ENCODE measurements around the gene JAKMIP1.

JAKMIP1 gene

GRCh38 chr4:6055436-6055835 is 144.9 kb downstream of the JAKMIP1 start:
- DNase-seq, result no peak

DNA sequence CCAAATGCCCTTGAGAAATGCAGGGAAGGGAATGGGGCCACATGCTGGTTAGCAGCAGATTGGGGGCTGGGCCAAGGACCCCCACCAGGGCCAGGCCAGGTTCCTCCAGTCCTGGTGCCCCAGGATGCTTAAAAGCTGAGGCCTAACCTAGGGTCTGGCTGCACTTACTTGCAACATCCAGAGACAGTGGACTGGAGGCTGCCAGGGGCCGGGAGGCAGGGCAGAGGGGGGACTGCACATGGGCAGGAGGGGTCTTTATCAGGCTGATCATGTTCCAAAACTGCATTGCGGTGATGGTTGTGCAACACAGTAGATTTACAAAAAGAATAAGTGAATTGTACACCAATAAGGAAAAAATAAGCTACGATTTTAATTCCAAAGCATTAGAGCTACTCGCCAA is 145.3 kb downstream of the JAKMIP1 start:
- no peak for DNase-seq

DNA sequence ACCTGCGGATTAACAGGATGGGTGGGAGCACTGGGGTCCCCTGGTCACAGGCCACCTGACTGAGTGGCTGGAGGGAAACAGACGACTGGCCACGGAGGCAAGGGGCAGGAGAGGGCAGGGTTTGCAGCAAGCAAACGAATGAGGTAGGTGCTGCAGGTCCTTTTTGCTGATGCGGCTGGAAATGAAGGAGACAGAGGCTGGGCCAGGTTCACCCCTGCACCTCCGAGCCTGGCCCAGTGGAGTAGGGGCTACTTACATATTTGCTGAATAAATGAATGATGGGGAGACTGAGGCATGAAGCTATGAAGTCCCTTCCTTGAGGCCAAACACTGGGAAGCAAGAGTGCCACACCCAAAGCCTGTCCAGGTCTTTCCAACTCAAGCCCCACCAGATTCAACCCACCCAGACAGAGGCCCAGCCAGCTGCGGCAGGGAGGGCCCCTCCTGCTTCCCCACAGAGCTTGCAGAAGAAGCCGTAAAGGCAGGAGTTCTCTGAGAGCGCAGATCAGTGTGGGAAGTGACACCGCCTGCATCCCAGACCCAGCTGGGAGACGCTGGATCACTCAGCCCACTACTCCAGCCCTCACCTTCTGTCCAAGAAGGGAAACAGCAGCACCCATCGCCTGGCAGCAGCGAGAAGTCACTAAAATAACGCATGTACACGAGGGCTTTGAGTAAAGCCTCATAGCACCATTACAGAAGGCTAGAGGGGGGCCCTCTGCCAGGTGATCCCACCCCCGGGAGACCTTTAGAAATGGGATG is 146.0 kb downstream of the JAKMIP1 start:
- no peak for DNase-seq

- no peak for DNase-seq
Measured at GRCh38 chr4:6052679-6053078, 147.7 kb downstream of the JAKMIP1 start.

DNA sequence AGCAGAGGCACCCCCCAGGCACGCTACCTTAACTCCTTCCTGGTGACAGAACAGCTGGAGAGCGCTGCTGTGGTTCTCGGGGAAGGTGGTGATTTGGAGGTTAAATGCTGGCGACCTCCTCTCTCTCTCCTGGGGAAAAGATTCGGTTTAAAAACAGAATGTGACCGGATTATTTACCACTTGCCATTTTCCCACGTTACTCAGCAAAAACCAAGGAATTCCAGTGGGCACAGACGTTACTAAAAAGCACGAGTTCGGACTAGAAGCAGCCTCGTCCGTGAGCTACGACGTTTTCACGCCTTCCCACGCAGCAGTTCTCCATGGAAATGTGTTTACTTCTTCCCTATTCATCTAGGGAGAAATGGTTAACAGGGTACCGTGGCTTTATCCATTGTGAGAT is 149.8 kb downstream of the JAKMIP1 start:
- DNase-seq, result no peak

DNA sequence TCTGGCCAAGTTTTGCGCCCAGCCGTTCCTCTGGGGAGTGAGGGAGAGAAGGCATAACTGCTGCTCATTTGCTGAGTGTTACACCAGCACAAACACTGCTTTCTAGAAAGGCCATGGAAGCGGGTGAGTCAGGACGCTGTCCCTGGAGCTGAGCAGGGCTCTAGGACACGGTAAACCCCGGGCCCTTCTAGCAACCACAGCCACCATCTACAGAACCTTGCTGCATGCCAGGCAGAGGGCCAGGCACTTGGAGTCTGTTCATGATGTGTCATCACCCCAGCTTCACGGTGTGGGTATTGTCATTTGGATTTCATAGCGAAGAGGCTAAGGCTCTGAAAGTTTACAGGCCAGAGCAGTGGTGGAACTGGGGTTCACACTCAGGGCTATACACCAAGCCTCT is 150.4 kb downstream of the JAKMIP1 start:
- no peak for DNase-seq

DNA sequence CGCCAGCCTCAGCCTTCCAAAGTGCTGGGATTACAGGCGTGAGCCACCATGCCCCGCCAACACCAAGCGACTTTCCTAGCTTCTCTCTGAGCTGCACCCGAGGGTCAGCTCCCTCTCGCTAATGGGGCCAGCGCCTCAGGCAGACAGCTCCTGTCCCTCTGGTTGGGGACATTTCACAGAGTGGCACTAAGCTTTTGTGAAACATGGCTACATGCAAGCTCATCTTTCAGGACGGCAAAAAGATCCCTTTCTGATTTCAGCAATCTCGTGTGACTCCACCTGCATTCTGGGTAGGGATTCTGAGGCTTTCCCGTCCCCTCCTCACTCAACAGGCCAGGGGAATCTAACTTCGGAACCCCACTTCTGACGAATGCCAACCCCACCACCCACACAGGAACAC is 151.1 kb downstream of the JAKMIP1 start:
- DNase-seq, result no peak

GRCh38 chr4:6048537-6048936 is 151.8 kb downstream of the JAKMIP1 start:
- DNase-seq, result no peak

- DNase-seq, result no peak
Measured at GRCh38 chr4:6047130-6047673, 153.1 kb downstream of the JAKMIP1 start.

- DNase-seq, result no peak
Measured at GRCh38 chr4:6046526-6047129, 153.7 kb downstream of the JAKMIP1 start.

DNA sequence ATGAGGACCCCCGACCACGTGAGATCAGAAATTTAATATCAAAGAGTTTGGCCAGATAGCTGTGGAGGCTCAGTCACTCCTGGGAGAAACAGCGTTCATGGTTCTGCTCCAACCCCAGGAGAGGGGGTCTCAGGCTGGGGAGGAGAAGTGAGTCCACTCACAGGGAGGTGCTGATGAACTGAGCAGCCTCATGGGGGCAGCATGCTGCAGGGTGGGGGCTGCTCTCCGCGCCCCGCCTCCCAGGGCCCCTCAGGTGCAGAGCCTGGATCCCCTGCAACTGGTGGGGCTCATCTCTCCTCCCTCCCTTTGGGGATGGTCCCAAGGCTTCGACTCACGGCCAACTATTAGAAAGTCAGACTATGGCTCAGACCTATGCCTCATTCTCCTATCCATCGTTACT is 155.5 kb downstream of the JAKMIP1 start:
- DNase-seq, result no peak

- DNase-seq, result no peak
Measured at GRCh38 chr4:6044276-6044675, 156.1 kb downstream of the JAKMIP1 start.

DNA sequence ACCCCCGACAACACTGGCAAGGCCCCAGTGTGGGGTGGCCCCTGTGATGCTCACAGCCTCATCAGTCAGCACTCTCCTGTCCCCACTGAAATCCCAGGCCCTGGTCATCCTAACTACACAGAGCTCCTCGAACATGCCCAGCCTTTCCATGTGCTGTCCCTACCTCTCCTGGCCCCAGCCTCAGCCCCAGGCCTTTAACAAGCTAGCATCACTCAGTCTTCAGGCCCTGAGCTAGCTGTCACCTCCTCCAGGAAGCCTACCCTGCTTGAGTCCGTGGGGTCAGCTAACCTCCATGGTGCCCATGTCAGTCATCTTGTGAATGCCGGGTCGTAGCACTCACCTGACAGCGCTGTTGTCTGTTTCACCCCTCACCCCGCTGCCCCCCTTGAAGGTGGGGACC is 156.5 kb downstream of the JAKMIP1 start:
- no peak for DNase-seq

- DNase-seq, result no peak
Measured at GRCh38 chr4:6043188-6043587, 157.2 kb downstream of the JAKMIP1 start.

- no peak for DNase-seq
Measured at GRCh38 chr4:6042293-6043063, 157.9 kb downstream of the JAKMIP1 start.

DNA sequence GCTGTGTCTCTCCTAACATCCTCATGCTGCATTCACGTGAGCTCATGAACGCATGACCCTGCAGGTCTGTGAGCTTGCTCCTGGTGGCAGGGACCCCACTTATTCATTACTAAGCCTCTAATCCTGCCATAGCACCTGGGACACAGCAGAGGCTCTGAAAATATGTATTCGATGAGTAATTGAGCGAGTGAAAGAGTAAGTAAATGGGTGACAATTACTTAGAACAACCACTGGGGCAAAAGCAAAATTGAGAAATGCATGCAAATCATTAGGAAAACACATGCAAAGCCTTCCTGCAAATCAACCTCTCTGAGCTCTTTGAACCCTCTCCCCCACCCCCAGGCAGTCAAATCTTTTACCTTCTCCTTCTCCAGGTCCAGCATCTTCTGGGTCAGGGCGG is 158.5 kb downstream of the JAKMIP1 start:
- no peak for DNase-seq

DNA sequence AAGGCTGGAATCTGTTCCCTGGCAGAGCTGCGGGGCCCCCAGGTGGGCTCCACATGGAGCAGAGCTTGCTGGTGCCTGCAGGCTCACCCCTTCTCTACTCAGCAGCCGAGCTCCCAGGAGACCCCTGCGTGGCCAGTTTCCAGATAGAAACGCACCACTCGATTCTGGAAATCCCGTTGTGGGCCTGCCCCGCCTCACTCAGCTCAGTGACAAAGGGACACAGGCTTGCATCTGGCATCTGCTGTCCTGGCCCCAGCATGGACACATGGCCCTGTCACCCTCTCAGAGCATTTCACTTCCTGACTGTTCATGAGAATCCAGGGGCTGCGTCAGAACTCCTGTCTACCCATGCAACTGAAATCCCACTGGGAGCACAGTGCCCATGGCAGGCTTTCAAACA is 161.6 kb downstream of the JAKMIP1 start:
- no peak for DNase-seq

DNA sequence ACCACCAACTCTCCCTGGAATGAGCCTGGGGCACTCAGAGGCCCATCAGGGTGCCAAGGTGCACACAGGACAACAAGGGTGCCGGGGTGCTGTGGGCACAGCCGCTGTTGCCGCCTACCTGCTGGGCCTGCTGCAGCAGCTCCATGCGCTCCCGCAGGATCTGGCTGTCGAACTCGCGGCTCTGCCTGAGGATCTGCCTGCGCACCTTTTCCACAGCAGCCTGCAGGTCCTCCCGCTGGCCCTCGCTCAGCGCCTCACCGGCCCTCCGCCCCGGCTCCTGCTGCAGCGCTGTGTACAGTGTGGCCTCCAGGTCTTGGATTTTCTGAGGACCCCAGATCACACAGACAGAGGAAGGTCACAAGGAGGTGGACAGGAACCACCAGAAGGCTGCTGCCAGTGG is 164.6 kb downstream of the JAKMIP1 start:
- DNase-seq, result no peak

DNA sequence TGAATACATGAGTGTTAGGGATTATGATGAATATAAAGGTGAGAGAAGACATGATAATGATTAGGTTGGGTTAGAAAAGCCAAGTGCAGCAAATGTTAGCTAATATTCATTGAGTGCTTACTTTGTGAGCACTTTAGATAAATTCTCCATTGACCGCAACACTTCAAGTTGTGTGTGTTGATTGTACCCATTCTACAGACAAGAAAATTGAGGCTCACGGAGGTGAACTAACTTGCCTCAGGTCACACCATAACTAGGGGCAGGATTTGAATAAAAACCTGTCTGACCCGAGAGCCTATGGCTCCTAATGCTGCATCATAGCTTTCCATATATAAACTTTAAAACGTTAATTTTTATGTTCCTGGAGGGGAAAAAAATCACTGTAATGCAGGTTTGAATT is 167.0 kb downstream of the JAKMIP1 start:
- DNase-seq, result no peak

DNA sequence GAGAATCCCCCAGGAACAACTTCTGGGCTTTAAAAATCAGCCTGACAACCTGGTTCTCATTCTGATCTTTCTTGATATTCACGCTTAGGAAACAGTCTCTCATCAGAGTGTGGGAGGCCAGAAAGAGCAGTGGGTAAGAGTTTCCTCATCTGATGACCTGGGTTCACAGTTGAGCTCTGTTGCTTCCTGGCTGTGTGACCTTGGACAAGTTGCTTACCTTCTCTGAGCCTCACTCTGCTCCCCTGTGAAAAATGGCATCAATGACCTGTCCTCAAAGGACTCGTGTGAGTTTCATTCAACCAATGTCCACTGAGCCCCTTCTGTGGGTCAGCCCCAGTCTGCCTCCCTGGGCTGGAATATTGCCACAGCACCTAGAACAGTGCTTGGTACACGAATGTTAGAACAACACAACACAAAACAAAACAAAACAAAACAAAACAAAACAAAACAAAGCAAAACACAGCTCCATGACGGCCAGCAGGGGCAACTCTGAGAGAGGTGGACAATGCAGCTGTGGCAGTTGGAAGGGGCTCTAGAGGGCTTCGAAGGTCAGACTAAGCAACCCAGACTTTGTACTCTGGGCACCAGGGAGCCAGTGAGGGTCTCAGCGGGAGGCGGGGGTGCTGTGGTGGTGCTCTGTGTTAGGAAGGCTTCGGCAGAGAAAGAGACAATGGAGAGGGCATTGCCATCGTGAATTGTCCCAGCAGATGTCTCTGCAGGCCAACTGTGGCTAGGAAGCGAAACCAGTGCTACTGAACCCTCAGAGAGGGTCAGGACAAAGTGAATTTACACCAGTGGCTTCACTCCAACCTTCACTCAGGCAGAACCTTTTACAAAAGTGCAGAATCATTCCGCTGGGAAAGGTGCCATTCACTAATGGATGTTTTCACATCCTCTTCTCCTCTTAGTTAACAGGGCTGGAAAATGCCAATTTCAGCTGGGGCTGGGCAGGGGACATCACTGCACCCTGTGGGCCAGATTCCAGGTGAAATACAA is 167.8 kb downstream of the JAKMIP1 start:
- peak; percentile 83 for DNase-seq

DNA sequence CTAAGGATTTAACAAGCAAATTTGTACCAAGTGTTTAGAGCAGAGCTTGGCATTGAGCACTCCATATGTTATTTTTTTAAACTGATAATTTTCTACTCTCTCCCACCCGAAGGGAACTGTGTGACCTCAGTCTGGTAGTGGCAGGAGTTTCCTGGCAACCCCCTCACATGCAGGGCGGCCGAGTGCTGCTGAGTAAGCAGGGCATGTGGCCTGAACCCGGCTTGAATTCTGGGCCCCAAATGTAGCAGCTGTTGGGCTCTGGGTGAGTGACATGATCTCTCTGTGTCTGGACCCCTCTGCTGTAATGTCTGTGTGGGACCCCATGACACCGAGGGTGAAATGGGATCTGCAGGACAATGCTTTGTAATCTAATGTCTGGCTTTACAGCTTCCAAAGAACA is 168.5 kb downstream of the JAKMIP1 start:
- no peak for DNase-seq

DNA sequence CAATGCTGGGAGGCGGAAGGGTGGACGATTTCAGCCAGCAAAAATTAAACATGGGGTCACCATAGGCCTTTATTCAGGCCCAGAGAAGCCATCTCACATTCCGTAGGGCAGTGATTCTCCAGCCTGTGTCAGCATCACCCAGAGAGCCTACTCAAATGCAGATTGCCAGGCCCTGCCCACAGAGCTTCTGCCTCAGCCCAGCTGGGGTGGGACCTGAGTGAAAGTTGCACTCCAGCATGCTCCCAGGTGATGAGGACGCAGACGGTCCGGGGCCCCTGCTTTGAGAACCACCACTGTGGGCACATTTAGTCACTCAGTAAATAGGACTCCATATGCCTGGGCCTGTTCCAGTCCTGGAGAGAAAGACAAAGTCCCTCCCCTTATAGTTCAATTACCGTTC is 169.7 kb downstream of the JAKMIP1 start:
- no peak for DNase-seq

DNA sequence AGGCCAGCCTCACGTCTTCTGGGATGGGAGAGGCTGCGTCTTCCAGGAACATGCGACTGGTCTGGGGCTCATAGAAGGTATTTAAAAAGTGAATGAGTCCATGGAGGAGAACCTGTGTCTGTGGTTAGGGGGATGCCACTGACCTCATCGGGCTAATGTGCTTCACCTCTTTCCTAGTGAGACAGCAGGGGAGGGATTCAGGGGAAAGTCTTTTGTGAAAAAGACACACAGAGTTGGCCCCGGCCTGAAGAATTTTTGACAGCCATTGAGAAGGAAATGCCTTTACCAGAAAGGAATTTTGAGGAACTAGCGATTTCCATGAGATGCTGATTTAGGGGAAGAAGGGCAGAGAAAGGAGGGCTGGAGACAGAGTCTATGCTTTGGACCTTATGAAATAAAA is 171.1 kb downstream of the JAKMIP1 start:
- DNase-seq, result no peak

All from NCI-H2081 treated with DMSO at 0.1 percent for 48 hours (cell line).